GM21717 (cell line): Measurements from ENCODE around the gene CAPZB.
A peak's percentile ranks its signal among the peaks of the same experiment; 100 is the strongest.
"Not testable (repeated sequence)": the region's sequence is repeated elsewhere in the genome, so short reads cannot be mapped to it uniquely, and the experiment has no call there.

Source experiments
- ATAC-seq: cut with Tn5 transposase; IDR thresholded peaks from one replicate; pipeline ENCODE4 v1.9.1; 2021; ENCODE audit warnings: mild to moderate bottlenecking, moderate library complexity; ENCODE audit not compliant: unreplicated experiment

CAPZB gene

DNA sequence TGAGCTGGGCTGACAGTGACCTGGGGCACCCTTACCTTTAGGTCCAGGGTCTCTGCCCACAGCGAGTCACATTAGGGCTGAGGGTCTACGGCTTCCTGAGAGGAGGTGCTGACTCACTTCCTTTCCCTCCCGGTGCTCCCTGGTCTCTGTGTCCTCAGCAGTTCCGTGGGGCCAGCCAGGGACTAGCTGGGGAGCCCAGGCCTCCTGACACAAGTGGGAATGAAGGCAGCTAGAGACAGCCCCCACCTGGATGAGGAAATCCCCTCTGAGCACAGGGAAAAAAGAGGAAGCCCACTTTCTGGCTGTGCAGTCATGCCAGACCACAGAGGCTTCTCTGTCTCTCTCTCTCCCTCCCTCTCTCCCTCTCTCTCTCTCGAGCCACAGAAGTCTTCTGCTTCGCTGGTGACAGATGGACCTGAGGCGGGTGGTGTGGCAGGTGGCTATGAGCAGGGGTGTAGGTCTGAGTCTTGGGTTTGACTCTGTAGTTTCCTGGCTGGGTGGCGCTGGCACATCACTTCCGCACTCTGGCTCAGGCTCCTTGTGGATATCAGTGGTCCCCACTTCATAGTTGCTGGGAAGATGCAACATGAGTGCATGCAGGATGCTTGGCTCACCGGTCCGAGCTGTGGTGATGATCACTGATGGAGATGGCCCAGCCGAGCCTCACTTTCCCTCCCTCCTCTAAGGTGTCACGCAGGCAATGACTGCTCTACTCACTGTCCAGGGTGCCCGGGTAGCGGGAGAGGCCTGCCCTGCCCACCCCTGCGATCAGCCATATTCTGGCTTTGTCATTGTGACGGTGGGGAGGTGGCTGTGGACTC lies 169.8 kb downstream of the CAPZB start:
- ATAC-seq: no peak

DNA sequence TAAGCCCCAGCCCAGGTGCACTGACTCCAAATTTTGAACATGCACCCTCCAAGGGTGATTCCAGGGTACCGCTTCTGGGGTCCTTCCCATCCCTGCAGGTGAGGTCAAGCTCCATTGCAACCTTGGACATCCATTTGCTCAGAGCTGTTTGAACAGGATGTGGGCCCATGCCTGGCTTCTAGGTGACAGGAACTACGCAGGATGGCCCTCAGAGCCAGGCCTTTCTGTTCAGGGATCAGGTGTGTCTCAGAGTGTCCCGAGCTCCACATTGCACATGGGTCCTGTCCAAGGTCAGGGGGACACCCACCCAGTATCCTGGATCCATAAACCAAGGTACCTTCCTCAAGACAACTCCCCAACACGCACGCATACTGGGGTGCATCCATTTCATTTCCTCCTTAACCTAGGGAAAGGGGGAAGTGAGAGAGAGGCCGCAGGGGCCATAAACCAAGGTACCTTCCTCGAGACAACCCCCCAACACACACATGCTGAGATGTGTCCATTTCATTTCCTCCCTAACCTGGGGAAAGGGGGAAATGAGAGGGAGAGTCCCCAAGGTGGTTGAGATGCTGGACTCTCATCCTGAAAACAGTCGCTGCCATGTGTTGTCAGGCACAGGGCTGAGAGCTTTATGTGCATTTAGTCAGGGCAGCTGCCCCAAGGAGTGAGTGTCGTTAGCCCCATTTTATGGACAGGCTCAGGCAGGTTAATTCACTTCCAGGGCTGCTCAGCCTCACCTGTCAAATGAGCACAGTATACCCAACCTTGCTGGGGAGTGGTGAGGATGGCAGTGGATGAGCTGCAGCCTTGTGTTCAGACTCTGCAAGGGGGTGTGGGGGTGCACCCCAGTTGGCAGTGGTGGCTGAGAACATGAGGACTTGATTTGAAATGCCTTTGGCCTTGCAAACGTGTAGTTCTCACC lies 171.1 kb downstream of the CAPZB start:
- ATAC-seq: no peak

DNA sequence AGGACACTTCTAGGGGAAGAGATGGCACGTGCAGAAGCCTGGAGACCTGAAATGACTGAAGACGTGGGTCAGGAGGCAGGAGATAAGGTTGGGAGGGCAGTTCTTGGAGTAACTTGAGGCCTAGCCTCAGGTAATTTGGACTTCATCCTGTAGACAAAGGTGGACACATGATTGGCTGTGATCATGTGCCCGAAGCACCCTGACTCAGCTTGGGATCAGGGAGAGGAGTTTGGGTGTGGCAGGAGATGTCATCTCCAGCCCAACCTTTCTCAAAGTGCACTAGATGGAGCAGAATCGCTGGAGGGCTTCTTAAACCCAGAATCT lies 171.7 kb downstream of the CAPZB start:
- no peak for ATAC-seq

DNA sequence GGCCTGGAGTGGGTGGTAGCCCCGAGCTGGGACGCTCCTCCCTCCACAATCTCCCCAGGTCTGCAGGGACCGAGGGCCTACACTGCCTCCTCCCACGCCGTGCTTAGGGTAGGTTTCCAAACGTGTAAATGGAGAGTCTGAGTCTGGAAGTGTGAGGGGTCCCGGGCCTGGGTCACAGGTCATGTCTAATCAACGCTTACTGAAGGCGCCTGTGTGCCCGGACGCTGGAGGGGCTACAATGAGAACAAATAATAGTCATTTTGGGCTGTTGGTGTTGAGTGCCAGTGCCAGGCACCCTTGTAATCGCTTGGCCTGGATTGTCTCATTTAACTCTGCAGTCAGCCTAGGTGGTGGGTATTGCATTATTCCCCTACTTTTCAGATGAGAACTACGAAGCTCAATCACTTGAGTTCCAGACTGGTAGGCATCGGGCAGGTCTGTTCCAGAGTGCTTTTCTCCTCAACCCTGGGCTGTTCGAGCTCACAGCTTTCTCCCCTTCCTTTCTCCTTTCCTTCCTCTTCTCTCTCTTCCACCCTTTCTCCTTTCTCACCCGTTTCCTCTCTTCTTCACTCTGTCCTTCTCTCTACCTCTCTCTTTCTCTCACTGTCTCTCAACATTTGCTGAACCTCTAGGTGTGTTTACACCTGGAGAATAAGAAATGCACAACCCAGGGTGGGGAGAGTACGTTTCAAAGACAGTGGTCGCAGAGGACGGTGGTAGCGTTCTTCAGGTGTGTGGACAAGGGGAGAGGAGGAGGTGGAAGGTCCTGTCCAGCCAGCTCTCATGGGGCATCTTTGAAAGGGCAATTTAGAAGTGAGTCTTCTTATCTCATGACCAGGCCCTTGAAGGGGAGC lies 172.3 kb downstream of the CAPZB start:
- ATAC-seq: no peak

DNA sequence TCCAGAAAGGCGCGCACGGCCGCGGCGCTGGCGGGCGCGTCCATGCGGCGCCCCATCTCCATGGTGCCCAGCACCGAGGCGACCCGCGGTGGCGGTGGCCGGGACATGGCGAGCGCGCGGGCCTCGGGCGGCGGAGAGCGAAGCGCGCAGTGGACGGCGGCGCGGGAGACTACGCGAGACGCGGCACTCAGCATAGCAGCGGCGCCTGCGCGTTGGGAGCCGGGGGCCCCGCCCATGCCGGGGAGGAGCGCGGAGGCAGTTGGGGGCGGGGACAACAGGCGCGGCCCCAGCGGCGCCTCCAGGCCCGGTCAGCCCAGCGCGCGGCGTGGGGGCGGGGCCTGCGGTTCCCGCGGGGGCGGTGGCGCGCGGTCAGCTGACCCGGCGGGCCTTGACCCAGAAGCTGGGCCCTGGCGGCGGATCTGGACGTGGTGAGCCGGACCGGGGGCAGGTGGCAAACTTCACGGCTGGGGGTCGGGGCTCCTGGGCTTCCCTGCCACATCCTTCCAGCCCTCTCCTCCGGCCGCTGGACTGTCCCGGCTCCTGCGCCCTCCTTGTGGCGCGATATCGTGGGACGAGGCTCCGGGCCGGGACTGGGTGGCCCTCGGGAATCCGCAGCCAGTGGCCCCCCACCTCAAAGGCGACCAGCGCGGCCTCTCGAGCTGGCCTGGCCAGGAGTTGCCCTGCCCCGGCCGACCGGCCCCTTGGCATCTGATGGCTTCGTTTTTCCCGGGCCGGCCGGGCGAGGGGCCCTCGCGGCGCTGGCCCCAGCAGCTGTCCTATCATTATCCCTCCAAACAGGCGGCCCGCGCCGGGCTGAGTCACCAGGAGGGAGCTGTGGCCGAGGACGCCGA lies 173.2 kb downstream of the CAPZB start, which contains the start of the genes AKR7A2 and SLC66A1:
Gene AKR7A2 (minus strand): TSS at position 214 of the 851 bp plus-strand sequence. CDS start 20 bp downstream, at position 194.
Gene SLC66A1 (plus strand): TSS at position 396 of the 851 bp plus-strand sequence. CDS start 5,352 bp downstream, outside the sequence.
- ATAC-seq: peak; percentile 57

DNA sequence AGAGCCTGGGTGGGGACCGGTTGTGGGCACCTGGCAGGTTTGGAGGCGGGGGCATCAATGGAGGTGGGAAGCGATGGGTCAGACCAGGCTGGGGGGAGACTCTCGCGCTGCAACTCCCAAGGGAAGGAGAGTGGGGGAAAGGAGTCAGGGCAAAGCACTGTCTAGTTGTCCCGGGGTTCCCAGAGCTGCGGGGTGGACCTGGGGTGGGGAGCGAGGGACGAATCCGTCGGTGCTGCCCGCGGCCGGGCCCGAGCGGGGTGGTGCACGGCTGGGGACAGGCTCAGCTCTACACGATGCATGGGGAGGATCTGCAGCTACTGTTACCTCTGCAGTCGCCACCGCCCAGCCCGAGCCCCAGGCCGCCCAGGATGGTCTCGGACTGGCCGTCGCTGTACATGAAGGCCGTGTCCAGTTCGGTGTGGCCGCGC lies 173.8 kb downstream of the CAPZB start:
- ATAC-seq: peak; percentile 5

DNA sequence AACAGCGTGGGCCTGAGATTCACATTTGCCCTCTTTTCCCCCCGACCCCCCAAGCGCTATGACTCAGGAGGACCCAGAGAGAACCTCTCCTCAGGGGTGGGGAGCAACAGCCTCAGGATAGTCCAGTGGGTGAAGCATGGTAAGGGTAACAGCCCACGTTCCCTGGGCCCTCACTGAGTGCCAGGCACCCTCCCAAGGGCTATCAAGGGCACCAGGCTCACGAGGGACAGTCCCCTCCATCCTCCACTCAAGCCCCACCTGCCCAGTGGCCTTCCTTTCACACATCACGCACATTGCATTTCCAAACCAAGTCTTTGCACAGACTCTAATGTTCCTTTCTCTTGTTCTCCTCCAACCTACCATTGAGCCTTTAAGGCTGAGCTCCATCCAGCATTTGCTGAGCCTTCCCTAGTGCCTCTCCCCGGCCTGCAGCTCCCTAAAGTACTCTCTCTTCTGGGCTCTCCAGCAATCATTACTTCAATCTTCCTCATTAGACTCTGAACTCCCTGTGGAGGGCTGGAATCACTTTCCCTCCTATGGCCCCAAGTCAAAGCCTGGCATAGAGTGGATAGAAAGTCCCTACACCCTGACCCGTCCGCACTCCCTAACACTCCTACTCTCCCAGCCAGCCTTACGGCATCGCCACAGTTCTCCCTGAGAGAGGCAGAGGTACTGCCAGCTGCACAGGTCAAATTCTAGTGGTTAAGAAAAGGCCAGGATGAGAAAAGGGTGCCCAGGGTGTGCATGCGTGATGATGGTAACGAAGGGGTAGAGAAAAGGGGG lies 174.4 kb downstream of the CAPZB start:
- no peak for ATAC-seq

DNA sequence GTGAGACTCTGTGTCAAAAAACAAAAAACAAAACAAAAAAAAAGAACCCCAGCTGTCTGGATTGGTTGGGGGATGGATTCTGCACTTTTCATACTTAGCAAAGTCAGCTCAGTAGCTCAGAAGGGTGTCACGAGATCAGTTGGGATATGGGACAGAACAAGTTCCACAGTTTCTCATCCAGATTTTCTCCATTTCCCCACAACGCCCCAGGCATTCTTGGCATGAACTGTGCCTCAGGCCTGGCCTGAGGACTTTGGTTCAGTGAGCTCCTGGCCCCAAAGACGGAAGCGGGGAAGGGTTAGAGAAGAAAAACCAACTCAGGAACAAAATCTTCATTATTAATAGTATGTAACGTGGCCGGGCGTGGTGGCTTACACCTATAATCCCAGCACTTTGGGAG lies 175.3 kb downstream of the CAPZB start:
- no peak for ATAC-seq

DNA sequence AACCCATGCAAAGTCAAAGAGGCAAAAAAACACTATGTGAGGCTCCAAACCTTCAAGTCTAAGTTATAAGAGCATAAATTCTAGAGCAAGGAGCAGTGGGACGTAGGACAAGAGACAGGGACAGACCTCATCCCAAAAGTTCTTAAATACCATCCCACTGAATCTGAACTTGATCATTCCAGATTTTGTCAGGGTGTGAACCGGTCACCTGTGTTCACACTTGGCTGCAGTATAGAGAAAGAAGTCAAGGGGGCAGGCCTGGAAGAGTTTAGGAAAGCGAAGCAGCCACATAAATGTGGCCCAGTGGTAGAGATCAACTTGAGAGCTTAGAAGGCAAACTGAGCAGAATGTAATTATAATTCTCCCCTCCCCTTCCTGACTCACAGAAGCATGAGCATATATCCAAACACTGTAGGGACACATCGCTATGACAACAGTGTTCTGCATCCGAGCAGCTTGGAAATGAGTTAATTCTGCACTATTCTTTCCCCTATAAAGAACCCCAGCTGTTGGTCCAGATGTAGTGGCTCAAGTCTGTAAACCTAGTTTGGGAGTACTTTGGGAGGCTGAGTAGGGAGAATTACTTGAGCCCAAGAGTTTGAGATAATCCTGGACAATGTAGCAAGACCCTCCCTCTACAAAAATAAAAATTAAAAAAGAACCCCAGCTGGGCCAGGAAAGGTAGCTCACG lies 176.1 kb downstream of the CAPZB start:
- no peak for ATAC-seq

DNA sequence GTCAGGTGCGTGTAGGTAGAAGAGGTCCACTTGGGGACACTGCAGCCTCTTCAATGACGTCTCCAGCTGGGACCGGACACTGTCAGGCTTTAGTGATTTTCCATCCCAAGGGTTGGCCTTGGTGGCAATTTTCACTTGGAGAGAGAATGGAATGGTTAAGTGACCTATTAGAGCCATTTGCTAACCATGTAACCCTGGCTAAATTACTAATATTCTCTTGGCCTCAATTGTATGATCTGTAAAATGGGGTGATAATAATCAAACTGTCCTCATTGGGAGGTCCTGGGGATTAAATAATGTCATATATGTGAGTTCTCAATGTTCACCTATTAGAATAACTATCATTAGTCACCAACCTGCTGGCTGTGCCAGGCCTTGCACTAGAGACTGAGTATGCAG lies 176.8 kb downstream of the CAPZB start:
- no peak for ATAC-seq

DNA sequence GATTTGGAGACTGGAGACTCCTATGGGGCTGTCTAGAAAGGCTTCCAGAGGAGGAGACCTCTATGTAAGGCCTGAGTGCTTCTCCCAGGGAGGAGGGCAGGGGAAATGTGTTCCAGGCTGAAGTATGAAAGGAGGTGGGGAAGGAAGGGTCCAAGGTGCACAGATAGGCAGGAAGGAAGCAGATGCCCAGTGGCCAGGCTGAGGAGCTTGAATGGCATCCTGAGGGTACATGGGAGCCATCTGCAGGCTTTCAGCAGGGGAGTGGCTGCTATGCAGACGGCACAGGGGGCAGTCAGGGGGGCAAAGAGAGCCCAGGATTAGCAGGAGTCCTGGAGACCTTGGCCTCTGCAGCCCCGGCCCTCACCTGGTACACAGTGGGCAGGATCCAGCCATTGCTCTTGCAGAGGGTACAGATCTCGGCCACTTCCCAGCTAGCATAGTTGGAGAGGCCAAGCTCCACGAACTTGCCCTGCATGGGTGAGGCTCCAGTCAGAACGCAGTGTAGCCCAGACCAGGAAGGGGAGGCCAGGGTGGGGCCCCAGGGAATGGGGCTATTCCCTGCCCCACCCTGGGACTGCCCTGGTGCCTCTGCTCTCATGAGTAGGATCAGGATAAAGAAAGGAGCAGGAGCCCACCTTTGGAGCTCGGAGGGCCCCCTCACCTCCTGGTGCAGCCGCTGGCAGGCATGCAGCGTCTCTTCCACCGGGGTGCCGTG lies 177.4 kb downstream of the CAPZB start:
- no peak for ATAC-seq

DNA sequence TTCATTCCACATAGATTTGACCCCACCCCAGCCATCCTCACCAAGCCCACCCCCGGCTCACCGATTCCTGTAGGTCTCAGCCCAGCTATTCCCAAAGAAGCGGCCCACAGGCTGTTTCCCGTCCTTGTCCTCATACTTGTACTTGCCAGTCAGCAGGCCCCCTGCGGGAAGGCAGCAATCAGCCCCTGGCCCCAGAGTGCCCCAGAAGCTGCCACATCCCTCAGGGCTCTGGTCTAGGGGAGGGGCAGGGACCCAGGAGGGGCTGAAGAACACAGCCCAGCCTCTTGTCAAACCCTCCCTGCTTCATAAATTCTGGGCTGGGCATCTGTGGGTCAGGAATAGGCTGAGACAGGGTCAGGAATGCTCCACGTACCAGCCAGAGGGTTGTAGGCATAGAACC lies 178.4 kb downstream of the CAPZB start:
- no peak for ATAC-seq

DNA sequence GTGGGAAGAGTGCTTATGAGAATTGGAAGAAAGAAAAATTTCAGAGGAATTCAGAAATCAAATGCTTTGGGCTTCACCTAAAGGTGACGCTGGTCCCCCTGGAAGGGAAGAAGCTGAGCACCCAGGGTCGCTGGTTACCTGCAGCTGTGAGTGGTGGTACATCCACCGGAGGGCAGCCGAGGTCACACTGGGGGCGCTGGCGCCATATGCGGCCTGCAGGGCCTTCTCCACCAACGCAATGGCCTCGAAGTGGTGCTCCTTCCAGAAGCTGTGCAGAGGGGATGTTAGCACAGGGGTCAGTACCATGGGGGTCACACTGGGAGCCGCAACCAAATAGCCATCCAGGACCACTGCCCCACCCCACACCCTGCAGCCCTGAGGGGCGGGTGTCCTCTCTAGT lies 179.5 kb downstream of the CAPZB start:
- no peak for ATAC-seq

DNA sequence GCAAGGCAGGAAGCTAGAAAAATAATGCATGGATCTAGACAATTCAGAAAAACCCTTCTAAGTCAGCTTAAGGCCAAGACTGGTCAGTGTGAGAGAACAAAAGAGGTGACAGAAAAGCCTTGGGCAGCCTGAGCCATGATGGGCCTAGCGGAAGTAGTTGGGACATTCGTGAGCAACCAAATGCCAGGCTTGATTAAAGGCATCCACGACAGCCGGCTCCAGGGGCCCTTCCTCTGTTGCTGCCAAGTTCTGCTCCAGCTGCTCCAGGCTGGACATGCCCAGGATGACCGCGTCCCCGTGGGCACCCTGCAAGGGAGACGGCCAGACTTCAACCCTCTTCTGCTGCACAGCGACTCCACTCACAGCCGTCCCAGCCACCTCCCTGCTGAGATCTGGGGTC lies 181.3 kb downstream of the CAPZB start:
- not testable (repeated sequence) for ATAC-seq

DNA sequence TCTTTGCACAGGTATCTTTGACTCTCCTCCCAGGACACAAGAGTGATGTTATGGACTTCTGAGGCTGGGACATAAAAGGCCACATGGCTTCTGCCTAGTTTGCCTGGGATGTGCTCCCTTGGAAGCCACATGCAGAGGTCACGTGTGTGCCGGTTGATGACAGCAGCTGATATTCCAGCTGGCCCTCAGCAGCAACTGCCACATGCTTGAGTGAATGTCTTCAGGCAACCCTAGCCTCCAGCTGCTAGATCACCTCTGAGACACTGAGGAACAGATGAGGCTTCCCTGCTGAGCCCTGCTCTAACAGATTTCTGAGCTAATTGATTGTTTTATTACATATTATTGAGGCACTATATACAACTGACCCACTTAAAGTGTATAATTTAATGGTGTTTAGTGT lies 185.1 kb downstream of the CAPZB start:
- no peak for ATAC-seq

DNA sequence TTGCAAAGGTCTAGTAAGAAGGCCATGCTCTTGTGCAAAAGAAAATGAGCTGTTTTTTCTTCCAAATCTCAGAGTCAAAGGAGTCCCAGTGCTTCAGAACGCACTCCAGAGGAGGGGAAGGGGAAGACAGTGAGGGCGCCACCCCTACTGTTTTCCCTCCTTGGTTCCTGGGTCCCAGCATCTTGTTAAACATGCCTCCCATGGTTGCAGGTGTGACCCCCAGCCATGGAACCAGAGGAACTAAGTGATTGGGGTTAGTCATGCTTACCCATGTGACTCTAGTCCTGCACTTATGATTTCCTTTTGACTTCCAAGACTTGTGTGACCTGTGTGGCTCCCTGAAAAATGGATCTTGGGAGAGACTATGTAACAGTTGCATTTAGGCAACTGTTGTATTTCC lies 190.7 kb downstream of the CAPZB start:
- no peak for ATAC-seq

DNA sequence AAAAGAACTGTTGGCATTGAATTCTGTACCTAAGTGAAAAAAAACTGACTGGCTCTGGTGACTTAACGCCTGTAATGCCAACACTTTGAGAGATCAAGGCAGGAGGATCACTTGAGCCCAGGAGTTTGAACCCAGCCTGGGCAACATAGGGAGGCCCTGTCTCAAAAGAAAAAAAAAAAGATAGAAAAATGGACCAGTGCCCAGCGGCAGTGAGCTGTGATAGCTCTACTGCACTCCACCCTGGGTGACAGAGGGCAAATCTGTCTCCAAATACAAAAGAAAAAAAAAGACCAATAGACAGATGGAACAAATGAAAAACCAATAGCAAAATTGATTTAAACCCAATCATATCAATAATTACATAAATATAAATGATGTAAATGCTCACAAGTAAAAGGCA lies 196.1 kb downstream of the CAPZB start:
- ATAC-seq: no peak
